RWPE1 (cell line): ENCODE measurements around the gene PRF1.

Experiments
- CTCF ChIA-PET: fragments of 350-600 bp; sonication (Branson Sonifier 250); formaldehyde crosslinking; extraction: SDS; loops from one replicate; lab custom pipeline; 2021; lab: Yijun Ruan, JAX
- POLR2A ChIA-PET: fragments of 400-600 bp; formaldehyde crosslinking; extraction: SDS; loops from one replicate; lab custom pipeline; 2020; ENCODE audit warnings: antibody characterized with exemption; ENCODE audit not compliant: low non-redundant PET; lab: Yijun Ruan, JAX
- DNase-seq: peaks from one replicate; pipeline ENCODE4 v3.0.0; 2012; ENCODE audit warnings: low spot score
- H3K27ac ChIP-seq: fragments of 450-650 bp; 2 replicates; pipeline ENCODE4 v1.5.1; 2017
- TF ChIP-seq, protein P1 (sequence below): fragments of 450-650 bp; conservative IDR thresholded peaks from 2 replicates; pipeline ENCODE4 v1.5.1; 2017; ENCODE audit warnings: low read depth, mild to moderate bottlenecking

The PRF1 gene

DNA sequence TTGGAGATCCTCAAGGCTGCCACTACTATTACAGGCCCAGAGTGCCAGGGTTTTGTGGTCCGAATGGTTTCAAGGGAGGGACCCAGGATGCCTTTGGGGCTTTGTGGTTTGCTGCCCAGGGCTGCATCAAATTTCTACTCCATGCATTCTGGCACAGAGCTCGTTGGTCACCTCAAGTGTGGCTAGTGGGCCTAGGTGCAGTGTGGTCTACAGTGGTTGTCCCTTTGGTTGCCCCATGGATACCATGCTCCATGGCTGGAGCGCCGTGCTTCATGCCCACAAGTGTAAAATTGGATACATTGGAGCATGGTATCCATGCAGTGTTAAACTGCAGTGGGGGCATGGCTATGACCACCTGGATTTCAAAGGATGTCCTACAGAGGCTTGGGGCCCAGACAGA, 5.4 kb upstream of the PRF1 start:
- POLR2A ChIA-PET: no interaction called here
- no peak for DNase-seq
- TF ChIP-seq, protein P1, sequence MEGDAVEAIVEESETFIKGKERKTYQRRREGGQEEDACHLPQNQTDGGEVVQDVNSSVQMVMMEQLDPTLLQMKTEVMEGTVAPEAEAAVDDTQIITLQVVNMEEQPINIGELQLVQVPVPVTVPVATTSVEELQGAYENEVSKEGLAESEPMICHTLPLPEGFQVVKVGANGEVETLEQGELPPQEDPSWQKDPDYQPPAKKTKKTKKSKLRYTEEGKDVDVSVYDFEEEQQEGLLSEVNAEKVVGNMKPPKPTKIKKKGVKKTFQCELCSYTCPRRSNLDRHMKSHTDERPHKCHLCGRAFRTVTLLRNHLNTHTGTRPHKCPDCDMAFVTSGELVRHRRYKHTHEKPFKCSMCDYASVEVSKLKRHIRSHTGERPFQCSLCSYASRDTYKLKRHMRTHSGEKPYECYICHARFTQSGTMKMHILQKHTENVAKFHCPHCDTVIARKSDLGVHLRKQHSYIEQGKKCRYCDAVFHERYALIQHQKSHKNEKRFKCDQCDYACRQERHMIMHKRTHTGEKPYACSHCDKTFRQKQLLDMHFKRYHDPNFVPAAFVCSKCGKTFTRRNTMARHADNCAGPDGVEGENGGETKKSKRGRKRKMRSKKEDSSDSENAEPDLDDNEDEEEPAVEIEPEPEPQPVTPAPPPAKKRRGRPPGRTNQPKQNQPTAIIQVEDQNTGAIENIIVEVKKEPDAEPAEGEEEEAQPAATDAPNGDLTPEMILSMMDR: no peak
- CTCF ChIA-PET: no interaction called here
- H3K27ac ChIP-seq: no peak overlapping the region

DNA sequence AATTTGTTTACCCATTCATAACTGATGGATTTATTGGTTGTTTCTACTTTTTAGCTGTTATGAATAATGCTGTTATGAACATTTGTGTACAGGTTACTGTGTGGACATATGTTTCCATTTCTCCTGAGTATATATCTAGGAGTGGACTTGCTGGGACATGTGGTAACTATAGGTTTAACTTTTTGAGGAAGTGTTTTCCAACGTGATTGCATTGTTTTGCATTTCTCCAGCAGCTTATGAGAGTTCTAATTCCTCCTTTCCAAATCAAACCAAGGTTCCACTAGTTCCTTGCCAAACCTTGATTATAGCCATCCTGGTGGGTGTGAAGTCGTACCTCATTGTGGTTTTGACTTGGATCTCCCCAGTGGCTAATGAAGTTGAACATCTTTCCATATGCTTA, 2.6 kb upstream of the PRF1 start:
- H3K27ac ChIP-seq: no peak overlapping the region
- CTCF ChIA-PET: interaction anchor here (0.6 kb wide), 1 partner anchor 687 kb away, joined by 3 read pairs; no protein-coding TSS in a partner anchor
- POLR2A ChIA-PET: no interaction called here
- TF ChIP-seq, protein P1: no peak
- DNase-seq: no peak

DNA sequence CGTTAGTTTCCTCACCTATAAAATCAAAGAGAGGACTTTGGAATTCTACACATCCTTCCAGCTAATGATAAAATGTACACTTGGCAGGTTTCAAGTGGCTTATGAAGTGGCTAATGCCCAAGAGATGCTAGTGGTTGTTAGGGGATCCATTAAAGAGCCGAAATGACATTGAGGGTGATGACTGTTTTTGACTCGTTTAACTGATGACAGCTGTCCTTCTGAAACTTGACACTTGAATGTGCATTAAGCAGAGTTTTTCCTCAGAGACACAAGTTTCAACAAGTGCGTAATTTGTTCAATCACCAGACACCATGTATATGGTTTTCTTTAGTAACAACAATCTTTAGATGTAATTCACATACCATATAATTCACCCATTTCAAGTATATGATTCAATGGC, 1.6 kb upstream of the PRF1 start:
- POLR2A ChIA-PET: no interaction called here
- CTCF ChIA-PET: interaction anchor here (0.6 kb wide), 1 partner anchor 20 kb away, joined by 3 read pairs; no protein-coding TSS in a partner anchor

DNA sequence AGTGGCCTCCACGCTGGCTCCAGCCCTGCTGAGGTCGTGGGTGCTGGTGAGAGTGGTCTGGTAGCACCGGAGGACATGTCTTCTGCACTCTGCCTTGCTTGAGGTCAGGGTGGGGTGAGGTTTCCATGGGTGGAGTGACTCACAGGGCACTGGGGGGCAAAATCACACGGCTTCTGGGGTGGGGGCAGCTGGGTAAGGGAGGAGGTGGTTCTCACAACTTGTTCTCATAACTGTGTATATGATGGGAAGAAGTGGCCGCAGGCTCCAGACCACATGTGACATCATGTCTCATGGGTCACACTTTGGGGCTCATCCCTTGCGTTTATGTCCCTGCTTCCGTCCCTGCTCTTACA, 884 bp upstream of the PRF1 start:
- TF ChIP-seq, protein P1: no peak
- no peak overlapping the region for H3K27ac ChIP-seq
- POLR2A ChIA-PET: no interaction called here
- CTCF ChIA-PET: no interaction called here
- DNase-seq: no peak

More for the DNA sequence above, 1.6 kb upstream of the PRF1 start:
- TF ChIP-seq, protein P1: no peak
- no peak for DNase-seq
- H3K27ac ChIP-seq: no peak overlapping the region

DNA sequence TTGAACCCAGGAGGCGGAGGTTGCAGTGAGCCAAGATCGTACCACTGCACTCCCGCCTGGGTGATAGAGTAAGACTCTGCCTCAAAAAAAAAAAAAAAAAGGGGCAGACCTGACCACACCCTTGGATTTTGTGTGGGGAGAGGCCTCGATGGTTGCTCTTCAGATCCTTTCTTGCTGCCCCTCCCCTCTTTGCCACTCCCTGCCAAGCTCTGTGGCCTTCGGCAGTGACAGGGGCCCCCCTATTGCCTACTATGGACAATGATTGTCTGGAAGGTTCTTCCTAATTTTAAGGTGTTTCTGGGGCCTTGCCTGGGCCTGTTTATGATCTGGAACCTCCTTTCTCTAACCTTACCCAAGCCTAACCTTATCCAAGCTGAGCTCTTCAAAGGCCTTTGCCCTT, 795 bp downstream of the PRF1 start:
- H3K27ac ChIP-seq: no peak overlapping the region
- no peak for DNase-seq
- ChIA-PET POLR2A (no interaction called here), CTCF (no interaction called here)
- TF ChIP-seq, protein P1: no peak

DNA sequence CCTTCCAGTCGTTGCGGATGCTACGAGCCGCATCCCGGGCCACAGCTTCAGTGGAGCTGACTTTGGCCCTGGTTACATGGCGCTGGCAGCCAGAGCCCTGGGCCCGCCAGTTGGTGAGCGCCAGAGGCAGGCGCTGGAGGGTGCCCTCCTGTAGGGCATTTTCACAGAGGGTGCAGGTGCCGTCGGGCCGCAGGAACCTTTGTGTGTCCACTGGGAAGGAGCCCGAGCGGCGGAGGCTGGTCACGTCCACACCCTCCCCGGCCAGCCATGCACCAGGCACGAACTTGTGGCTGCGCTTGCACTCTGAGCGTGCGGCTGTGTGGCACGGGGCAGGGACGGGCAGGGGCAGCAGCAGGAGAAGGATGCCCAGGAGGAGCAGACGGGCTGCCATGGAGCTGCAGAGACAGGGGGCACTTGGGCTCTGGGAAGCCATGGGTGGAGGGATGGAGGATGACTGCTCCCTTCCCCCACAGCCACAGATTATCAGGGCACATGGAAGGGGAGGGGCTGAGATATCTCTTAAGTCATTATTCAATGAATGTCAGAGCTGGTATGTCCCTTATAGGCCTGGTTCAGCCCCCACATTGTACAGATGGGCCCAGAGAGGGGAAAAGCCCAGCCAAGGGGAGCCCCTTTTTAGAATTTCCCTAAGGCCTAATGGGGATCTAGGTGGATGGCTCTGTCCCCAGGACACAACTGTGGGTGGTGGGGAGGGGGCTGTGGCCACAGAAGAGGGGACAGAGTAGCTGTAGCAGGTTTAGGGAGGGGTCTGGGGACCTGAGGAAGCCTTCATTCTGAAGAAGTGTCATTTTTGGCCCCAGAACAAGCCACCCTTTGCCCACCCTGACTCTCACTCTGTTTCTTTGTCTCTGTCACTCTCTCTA, 1.8 kb downstream of the PRF1 start:
- ChIA-PET POLR2A (no interaction called here), CTCF (no interaction called here)
- TF ChIP-seq, protein P1: no peak
- DNase-seq: no peak
- H3K27ac ChIP-seq: no peak overlapping the region
